ENCODE results near the gene HHIPL1. TPM values are rescaled to one million over a fixed set of nuclear protein-coding genes. Genes with fewer than 3 reads are reported as not detected.
A peak's percentile ranks its signal among the peaks of the same experiment; 100 is the strongest.

Gene HHIPL1
- total RNA-seq, 2 donors from 2014 or later, result under 0.01 to 0.26 TPM

DNA sequence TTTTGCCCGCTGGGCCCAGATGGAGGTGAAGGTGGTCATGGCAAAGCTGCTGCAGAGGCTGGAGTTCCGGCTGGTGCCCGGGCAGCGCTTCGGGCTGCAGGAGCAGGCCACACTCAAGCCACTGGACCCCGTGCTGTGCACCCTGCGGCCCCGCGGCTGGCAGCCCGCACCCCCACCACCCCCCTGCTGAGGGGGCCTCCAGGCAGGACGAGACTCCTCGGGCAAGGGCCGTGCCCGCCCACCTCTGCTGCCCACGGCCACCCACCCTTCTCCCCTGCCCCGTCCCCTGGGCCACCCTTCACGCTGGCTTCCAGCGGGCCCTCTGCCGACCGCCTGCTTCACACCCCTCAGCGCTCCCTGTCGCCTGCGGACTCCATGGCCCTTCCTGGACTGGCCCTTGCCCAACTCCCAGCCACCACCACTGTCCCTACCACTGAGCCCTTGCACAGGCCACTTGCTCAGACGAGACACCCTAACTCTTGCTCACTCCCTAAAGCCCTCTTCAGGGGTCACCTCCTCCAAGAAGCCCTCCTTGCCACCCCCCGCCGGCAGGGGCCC lies 81.7 kb downstream of the HHIPL1 start:
- intact Hi-C loops (cut with DNase I), result loop anchor here (5.0 kb wide), 1 partner anchor 161 kb away; no protein-coding TSS in a partner anchor
- no peaks in the 10 kb centered on the region for H3K36me3 ChIP-seq (replicated peaks in 1 of 2; ENCODE audit: insufficient read depth in 1 of 2, low read depth in 2 of 2)
- H3K27me3 ChIP-seq, result no peaks in the 10 kb centered on the region
- peaks cover 20% of the 10 kb centered on the region for H3K4me1 ChIP-seq
- no peaks in the 10 kb centered on the region for H3K9me3 ChIP-seq
- no peak for ATAC-seq
- 78 to 86% methylated on average over 12 to 25 of the region's 26 CpGs for WGBS, 2 donors
- H3K4me3 ChIP-seq, result no peak overlapping the region
- no peak overlapping the region for H3K27ac ChIP-seq
- peak in 3 of 4 donors; percentile 1 to 9 (median 1) for DNase-seq
- TF ChIP-seq POLR2A (IDR thresholded peaks at IDR 0.05), result no peak
- TF ChIP-seq, protein P1, sequence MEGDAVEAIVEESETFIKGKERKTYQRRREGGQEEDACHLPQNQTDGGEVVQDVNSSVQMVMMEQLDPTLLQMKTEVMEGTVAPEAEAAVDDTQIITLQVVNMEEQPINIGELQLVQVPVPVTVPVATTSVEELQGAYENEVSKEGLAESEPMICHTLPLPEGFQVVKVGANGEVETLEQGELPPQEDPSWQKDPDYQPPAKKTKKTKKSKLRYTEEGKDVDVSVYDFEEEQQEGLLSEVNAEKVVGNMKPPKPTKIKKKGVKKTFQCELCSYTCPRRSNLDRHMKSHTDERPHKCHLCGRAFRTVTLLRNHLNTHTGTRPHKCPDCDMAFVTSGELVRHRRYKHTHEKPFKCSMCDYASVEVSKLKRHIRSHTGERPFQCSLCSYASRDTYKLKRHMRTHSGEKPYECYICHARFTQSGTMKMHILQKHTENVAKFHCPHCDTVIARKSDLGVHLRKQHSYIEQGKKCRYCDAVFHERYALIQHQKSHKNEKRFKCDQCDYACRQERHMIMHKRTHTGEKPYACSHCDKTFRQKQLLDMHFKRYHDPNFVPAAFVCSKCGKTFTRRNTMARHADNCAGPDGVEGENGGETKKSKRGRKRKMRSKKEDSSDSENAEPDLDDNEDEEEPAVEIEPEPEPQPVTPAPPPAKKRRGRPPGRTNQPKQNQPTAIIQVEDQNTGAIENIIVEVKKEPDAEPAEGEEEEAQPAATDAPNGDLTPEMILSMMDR (IDR thresholded peaks at IDR 0.05), result no peak

DNA sequence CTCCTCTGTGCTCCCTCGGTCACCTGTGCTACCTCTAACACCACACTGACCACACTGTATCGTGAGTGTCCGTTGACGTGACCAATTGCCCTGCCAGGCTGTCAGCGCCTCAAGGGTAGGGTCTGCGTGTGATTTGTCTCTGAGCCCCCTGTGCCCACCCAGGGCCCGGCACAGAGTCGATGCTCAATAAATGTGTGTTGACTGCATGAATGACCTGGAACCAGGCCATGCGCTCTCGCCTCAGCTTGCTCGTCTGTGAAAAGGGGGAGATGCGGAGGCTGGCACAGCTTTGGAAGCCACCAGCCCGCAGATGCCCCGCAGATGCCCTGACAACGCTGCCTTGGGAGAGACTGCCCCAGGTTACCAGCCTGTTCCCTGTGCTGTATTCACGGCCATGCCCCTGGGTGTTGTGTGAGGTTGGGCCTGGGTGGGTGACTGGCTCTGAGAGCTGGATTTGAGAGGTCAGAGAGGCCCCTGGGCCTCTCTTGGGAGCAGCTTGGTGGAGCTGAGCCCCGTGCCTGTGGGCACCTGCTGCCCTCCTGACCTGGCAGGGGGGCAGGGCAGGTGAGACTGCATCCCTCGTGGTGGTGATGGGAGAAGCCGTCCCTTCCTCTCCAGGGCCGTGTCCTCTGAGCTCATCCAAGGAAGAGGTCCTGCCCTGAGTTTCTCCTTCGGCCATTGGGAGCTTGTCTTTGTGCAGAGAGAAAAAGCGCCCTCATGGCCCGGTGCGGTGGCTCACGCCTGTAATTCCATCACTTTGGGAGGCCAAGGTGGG lies 82.4 kb downstream of the HHIPL1 start:
- DNase-seq, result peak in 2 of 4 donors; percentile 4 to 7
- intact Hi-C loops (cut with DNase I), result loop anchor here (5.0 kb wide), 1 partner anchor 160 kb away; no protein-coding TSS in a partner anchor
- no peak overlapping the region for H3K4me3 ChIP-seq
- no peak for ATAC-seq
- no peaks in the 10 kb centered on the region for H3K36me3 ChIP-seq (replicated peaks in 1 of 2; ENCODE audit: insufficient read depth in 1 of 2, low read depth in 2 of 2)
- no peaks in the 10 kb centered on the region for H3K27me3 ChIP-seq
- peaks cover 26% of the 10 kb centered on the region for H3K4me1 ChIP-seq
- 81 to 83% methylated on average over 22 to 25 of the region's 25 CpGs for WGBS, 2 donors
- TF ChIP-seq, protein P1 (IDR thresholded peaks at IDR 0.05), result no peak
- TF ChIP-seq POLR2A (IDR thresholded peaks at IDR 0.05), result no peak
- no peak overlapping the region for H3K27ac ChIP-seq
- H3K9me3 ChIP-seq, result no peaks in the 10 kb centered on the region

DNA sequence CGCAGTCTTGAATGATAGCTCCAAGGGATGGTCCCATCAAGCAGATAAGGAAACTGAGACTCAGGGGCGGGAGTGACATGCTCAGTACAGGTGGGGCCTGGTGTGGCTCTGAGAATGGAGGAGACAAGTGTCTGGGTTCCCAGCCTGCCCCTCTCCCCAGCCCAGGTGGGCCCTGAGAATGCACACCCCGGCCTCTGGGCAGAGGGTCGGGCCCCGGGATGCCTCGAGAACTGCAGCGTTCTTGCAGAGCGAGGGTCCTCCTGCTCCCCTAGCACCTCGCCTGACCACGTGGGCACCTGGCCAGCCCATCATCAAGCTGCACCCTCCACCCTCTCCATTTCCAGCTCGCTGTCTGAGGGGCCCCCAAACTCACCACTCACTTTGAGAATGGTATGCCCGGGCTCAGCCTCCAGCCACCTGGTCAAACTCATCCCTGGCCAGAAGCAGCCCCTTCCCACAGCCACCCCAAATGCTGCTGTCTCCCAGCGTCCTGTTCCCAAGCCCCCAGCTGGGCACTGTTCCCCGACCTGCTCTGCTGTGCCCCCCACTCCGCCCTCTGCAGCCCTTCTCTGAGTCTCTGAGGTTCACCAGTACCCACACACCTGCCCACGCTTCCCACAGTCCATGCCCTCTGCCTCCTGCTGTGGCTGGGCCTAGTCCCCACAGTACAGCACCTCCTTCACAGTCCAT lies 83.4 kb downstream of the HHIPL1 start:
- TF ChIP-seq, protein P1 (IDR thresholded peaks at IDR 0.05), result no peak
- TF ChIP-seq POLR2A (IDR thresholded peaks at IDR 0.05), result no peak
- no peaks in the 10 kb centered on the region for H3K36me3 ChIP-seq (replicated peaks in 1 of 2; ENCODE audit: insufficient read depth in 1 of 2, low read depth in 2 of 2)

GRCh38 chr14:99728981-99729451 lies 84.1 kb downstream of the HHIPL1 start:
- Histone ChIP-seq H3K36me3 (replicated peaks in 1 of 2; ENCODE audit: insufficient read depth in 1 of 2, low read depth in 2 of 2) (no peaks in the 10 kb centered on the region), H3K27me3 (no peaks in the 10 kb centered on the region), H3K9me3 (no peaks in the 10 kb centered on the region), H3K4me3 (no peak overlapping the region), H3K4me1 (peaks cover 37% of the 10 kb centered on the region), H3K27ac (no peak overlapping the region)
- 58 to 60% methylated on average over 3 to 4 of the region's 4 CpGs for WGBS, 2 donors
- intact Hi-C loops (cut with DNase I), result loop anchor here (5.0 kb wide), 1 partner anchor 158 kb away; no protein-coding TSS in a partner anchor
- ATAC-seq (no peak), DNase-seq (peak in 2 of 4 donors; percentile 2 to 8)
- TF ChIP-seq, protein P1 (IDR thresholded peaks at IDR 0.05), result no peak
- TF ChIP-seq POLR2A (IDR thresholded peaks at IDR 0.05), result no peak

More for the DNA sequence above, 83.4 kb downstream of the HHIPL1 start:
- Histone ChIP-seq H3K27me3 (no peaks in the 10 kb centered on the region), H3K4me1 (peaks cover 37% of the 10 kb centered on the region), H3K4me3 (no peak overlapping the region), H3K9me3 (no peaks in the 10 kb centered on the region), H3K27ac (no peak overlapping the region)
- no peak for ATAC-seq
- intact Hi-C loops (cut with DNase I), result loop anchor here (5.0 kb wide), 1 partner anchor 159 kb away; no protein-coding TSS in a partner anchor
- DNase-seq, result peak; percentile 1 to 10 (median 7)
- WGBS, 2 donors, result 71 to 76% methylated on average over 12 to 16 of the region's 16 CpGs

Other genes with a start within 250 kb of the HHIPL1 start
- 10 to 100 TPM; 34.6 to 39.4 TPM for gene SETD3, start 164.3 kb upstream of the HHIPL1 start, total RNA-seq
- 1 to 10 TPM; 5.3 to 9.6 TPM for gene CCNK, start 163.7 kb upstream of the HHIPL1 start, total RNA-seq
- gene CCDC85C, start 40.9 kb upstream of the HHIPL1 start, total RNA-seq, result 10 to 100 TPM in 1 of 2 donors, 1 to 10 TPM in 1; 8.9 to 10.1 TPM
- 1 to 10 TPM; 1.3 to 4.9 TPM for gene CYP46A1, start 39.2 kb downstream of the HHIPL1 start, total RNA-seq
- 10 to 100 TPM; 23.6 to 34.6 TPM for gene EML1, start 148.3 kb downstream of the HHIPL1 start, total RNA-seq